ENCODE measurements around the gene SYK.
"Not testable (repeated sequence)": the region's sequence is repeated elsewhere in the genome, so short reads cannot be mapped to it uniquely, and the experiment has no call there.

SYK gene

DNA sequence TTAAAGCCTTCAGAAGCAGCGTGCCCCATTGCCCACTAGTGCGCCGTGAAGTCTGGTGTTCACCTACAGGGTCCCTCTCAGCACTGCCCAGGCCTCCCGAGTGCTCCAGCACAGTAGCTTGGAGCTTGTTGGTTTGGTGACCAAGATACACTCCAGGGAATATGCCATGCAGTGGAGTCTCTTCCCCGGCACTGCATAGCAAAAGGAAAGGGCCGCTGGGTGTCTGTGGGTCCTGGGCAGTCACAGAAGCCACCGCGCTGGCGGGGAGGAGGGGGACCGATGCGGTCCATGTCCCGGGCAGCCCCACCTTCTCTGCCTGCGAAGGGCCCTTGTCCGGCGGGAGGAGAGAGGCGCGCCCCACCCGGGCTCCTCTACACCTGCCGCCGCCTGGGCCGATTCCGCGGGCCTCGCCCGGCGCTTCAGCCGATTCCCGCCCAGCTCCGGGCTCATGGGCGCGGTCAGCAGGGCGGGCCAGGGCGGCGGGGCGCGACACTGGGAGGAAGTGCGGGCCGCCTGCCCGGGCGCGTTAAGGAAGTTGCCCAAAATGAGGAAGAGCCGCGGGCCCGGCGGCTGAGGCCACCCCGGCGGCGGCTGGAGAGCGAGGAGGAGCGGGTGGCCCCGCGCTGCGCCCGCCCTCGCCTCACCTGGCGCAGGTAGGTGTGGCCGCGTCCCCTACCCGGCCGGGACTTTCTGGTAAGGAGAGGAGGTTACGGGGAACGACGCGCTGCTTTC is at the start of gene SYK:
TSS of gene SYK (plus strand) at position 579 of the 732 bp plus-strand sequence. CDS start 42,080 bp downstream, outside the sequence.
- H3K27me3 ChIP-seq (ENCODE audit: control insufficient read depth, insufficient read depth, low read length) = no peaks in the 10 kb centered on the region
- peak within 1 kb of the TSS; percentile 81 for H3K4me2 ChIP-seq (ENCODE audit: low read length)
- peaks cover 8% of the 10 kb centered on the region for H3K4me1 ChIP-seq
- H3K79me2 ChIP-seq = peaks cover 13% of the 10 kb centered on the region
- no peaks in the 10 kb centered on the region for H3K36me3 ChIP-seq (ENCODE audit: control insufficient read depth, insufficient read depth, low read length)
- peak within 1 kb of the TSS; percentile 56 for H3K9ac ChIP-seq
- no peaks in the 10 kb centered on the region for H3K9me3 ChIP-seq (ENCODE audit: control insufficient read depth, low read length)
- TF ChIP-seq CTCF (IDR thresholded peaks at IDR 0.05) = no peak
- H3K27ac ChIP-seq = peak within 1 kb of the TSS; percentile 94
- H2AFZ ChIP-seq = peak within 1 kb of the TSS; percentile 64
- H3K4me3 ChIP-seq (ENCODE audit: low read depth, low read length) = peak within 1 kb of the TSS; percentile 92

DNA sequence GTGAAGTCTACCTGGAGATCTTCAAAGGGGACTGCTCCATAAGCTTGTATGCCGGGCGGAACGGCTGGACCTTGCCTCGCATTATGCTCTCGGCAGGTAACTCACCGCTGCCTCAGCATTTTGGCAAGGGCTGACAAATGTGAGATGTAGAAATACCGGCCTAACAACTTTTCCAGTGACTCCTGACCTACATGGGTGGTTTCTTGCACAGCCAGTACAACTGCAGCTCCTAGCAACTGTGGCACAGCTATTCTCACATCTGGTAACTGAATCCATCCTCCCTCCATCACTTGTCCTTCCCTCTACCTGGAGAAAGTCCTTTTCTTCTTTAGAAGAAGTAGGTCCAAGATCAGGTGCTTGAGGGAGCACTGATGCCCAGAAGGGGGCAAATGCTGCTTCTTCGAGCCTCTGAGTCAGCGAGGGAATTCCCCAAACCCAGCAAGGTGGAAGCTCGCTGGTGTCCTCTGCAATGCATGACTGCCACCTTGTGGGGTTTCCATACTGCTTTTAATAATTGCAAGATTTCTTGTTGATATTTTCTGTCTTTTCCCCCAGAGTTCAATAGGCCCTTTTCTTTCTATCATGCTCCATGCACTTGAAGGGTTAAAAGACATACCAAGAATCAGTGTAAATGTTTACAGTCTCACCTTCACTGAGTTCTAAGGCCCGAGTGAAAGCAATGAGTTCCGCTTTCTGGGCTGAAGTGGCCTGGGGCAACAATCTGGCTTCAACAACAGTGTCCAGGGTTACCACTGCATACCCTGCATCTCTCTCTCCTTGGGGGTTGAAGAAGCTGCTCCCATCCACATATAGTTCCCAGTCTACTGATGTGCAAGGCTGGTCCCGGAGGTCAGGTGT is 45.9 kb upstream of the SYK start:
- peak; percentile 53 for TF ChIP-seq CTCF (IDR thresholded peaks at IDR 0.05)
- H3K4me3 ChIP-seq (ENCODE audit: low read depth, low read length); H3K36me3 ChIP-seq (ENCODE audit: control insufficient read depth, insufficient read depth, low read length); H3K27me3 ChIP-seq (ENCODE audit: control insufficient read depth, insufficient read depth, low read length); H3K9ac ChIP-seq; H3K4me1 ChIP-seq; H3K79me2 ChIP-seq; H3K9me3 ChIP-seq (ENCODE audit: control insufficient read depth, low read length): not testable (repeated sequence)
- peak overlapping the region; percentile 72 for H3K27ac ChIP-seq
- H2AFZ ChIP-seq = peak overlapping the region; percentile 34
- peak overlapping the region; percentile 55 for H3K4me2 ChIP-seq (ENCODE audit: low read length)

GRCh38 chr9:90760577-90760976 is 41.0 kb upstream of the SYK start:
- H3K9ac ChIP-seq; H3K27ac ChIP-seq; H2AFZ ChIP-seq; H3K36me3 ChIP-seq (ENCODE audit: control insufficient read depth, insufficient read depth, low read length); H3K9me3 ChIP-seq (ENCODE audit: control insufficient read depth, low read length); H3K4me1 ChIP-seq; H3K79me2 ChIP-seq; H3K27me3 ChIP-seq (ENCODE audit: control insufficient read depth, insufficient read depth, low read length); H3K4me2 ChIP-seq (ENCODE audit: low read length); H3K4me3 ChIP-seq (ENCODE audit: low read depth, low read length): not testable (repeated sequence)

DNA sequence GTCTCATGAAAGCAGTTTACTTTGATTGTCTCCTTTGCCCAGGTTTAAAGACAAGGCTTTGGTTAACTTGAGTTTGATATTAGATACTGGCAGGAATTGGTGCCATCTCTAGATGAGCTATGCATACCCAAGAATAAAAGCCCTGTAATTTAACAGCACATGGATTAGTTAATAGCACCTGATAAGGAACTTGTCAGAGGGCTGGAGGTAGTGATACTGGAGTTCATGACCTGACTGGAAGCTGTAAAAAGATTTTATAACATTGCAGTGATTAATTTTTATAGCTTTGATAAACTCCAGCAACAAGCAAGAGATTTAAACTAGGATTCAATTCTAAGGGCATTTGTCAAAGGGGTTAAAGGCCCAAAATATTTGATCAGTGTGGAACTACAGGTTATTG is 34.9 kb upstream of the SYK start:
- H3K36me3 ChIP-seq (ENCODE audit: control insufficient read depth, insufficient read depth, low read length) = no peaks in the 10 kb centered on the region
- H3K4me1 ChIP-seq = peaks cover 4% of the 10 kb centered on the region
- H3K9ac ChIP-seq = no peak overlapping the region
- H3K4me2 ChIP-seq (ENCODE audit: low read length) = no peak overlapping the region
- no peak overlapping the region for H2AFZ ChIP-seq
- no peaks in the 10 kb centered on the region for H3K79me2 ChIP-seq
- TF ChIP-seq CTCF (IDR thresholded peaks at IDR 0.05) = no peak
- no peaks in the 10 kb centered on the region for H3K27me3 ChIP-seq (ENCODE audit: control insufficient read depth, insufficient read depth, low read length)
- no peak overlapping the region for H3K27ac ChIP-seq
- no peak overlapping the region for H3K4me3 ChIP-seq (ENCODE audit: low read depth, low read length)
- no peaks in the 10 kb centered on the region for H3K9me3 ChIP-seq (ENCODE audit: control insufficient read depth, low read length)

GRCh38 chr9:90767523-90768100 is 34.0 kb upstream of the SYK start:
- Histone ChIP-seq H3K79me2 (no peaks in the 10 kb centered on the region), H2AFZ (no peak overlapping the region), H3K36me3 (ENCODE audit: control insufficient read depth, insufficient read depth, low read length) (no peaks in the 10 kb centered on the region), H3K4me3 (ENCODE audit: low read depth, low read length) (no peak overlapping the region), H3K4me1 (peaks cover 4% of the 10 kb centered on the region), H3K9ac (no peak overlapping the region), H3K4me2 (ENCODE audit: low read length) (no peak overlapping the region), H3K27me3 (ENCODE audit: control insufficient read depth, insufficient read depth, low read length) (no peaks in the 10 kb centered on the region), H3K9me3 (ENCODE audit: control insufficient read depth, low read length) (no peaks in the 10 kb centered on the region), H3K27ac (no peak overlapping the region)
- TF ChIP-seq CTCF (IDR thresholded peaks at IDR 0.05) = no peak

Data from parathyroid adenoma (tissue), 2 donors.